HEK293 (cell line): ENCODE measurements around the gene DIP2C.

ENCODE experiments used
- AEBP2 ChIP-seq: fragments of 450-650 bp; formaldehyde crosslinking; IDR thresholded peaks from 2 replicates; pipeline ENCODE4 v1.5.1; 2016; ENCODE audit warnings: missing biosample characterization, missing genetic modification characterization, borderline replicate concordance
- GLIS1 ChIP-seq: fragments of 450-650 bp; formaldehyde crosslinking; IDR thresholded peaks from 2 replicates; pipeline ENCODE4 v1.5.1; 2016; ENCODE audit warnings: missing biosample characterization, missing genetic modification characterization
- KLF16 ChIP-seq: fragments of 450-650 bp; formaldehyde crosslinking; IDR thresholded peaks from 2 replicates; pipeline ENCODE4 v1.5.1; 2017; ENCODE audit warnings: missing biosample characterization, missing genetic modification characterization
- KLF9 ChIP-seq: fragments of 450-650 bp; formaldehyde crosslinking; IDR thresholded peaks from 2 replicates; pipeline ENCODE4 v1.5.1; 2016; ENCODE audit warnings: missing biosample characterization, missing genetic modification characterization, low read depth
- OVOL3 ChIP-seq: fragments of 450-650 bp; formaldehyde crosslinking; IDR thresholded peaks from 2 replicates; pipeline ENCODE4 v1.5.1; 2016; ENCODE audit warnings: missing biosample characterization, missing genetic modification characterization
- SCRT1 ChIP-seq: fragments of 450-650 bp; formaldehyde crosslinking; IDR thresholded peaks from 2 replicates; pipeline ENCODE4 v1.5.1; 2016; ENCODE audit warnings: missing biosample characterization, missing genetic modification characterization, borderline replicate concordance
- SP2 ChIP-seq: fragments of 450-650 bp; formaldehyde crosslinking; IDR thresholded peaks from 2 replicates; pipeline ENCODE4 v1.5.1; 2016; ENCODE audit warnings: missing biosample characterization, missing genetic modification characterization
- ZBTB11 ChIP-seq: fragments of 450-650 bp; formaldehyde crosslinking; conservative IDR thresholded peaks from 2 replicates; pipeline ENCODE4 v1.5.1; 2016; ENCODE audit warnings: low read depth, missing biosample characterization, missing genetic modification characterization
- ZFP37 ChIP-seq: fragments of 450-650 bp; formaldehyde crosslinking; IDR thresholded peaks from 2 replicates; pipeline ENCODE4 v1.5.1; 2016; ENCODE audit warnings: missing biosample characterization, missing genetic modification characterization
- ZNF133 ChIP-seq: fragments of 450-650 bp; formaldehyde crosslinking; IDR thresholded peaks from 2 replicates; pipeline ENCODE4 v1.5.1; 2016; ENCODE audit warnings: missing biosample characterization, missing genetic modification characterization
- ZNF16 ChIP-seq: fragments of 450-650 bp; formaldehyde crosslinking; IDR thresholded peaks from 2 replicates; pipeline ENCODE4 v1.5.1; 2016; ENCODE audit warnings: low read depth, missing biosample characterization, missing genetic modification characterization
- ZNF211 ChIP-seq: fragments of 450-650 bp; formaldehyde crosslinking; IDR thresholded peaks from 2 replicates; pipeline ENCODE4 v1.5.1; 2016; ENCODE audit warnings: low read depth, missing biosample characterization, missing genetic modification characterization
- ZNF280D ChIP-seq: fragments of 450-650 bp; formaldehyde crosslinking; IDR thresholded peaks from 2 replicates; pipeline ENCODE4 v1.5.1; 2016; ENCODE audit warnings: missing biosample characterization, missing genetic modification characterization
- ZNF423 ChIP-seq: fragments of 450-650 bp; formaldehyde crosslinking; IDR thresholded peaks from 2 replicates; pipeline ENCODE4 v1.5.1; 2016; ENCODE audit warnings: missing biosample characterization, missing genetic modification characterization
- ZNF488 ChIP-seq: fragments of 450-650 bp; formaldehyde crosslinking; IDR thresholded peaks from 2 replicates; pipeline ENCODE4 v1.5.1; 2016; ENCODE audit warnings: missing biosample characterization, missing genetic modification characterization
- ZNF518A ChIP-seq: fragments of 450-650 bp; formaldehyde crosslinking; conservative IDR thresholded peaks from 2 replicates; pipeline ENCODE4 v1.5.1; 2016; ENCODE audit warnings: low read depth, missing biosample characterization, missing genetic modification characterization
- ZNF549 ChIP-seq: fragments of 450-650 bp; IDR thresholded peaks from 2 replicates; pipeline ENCODE4 v1.5.1; 2018; ENCODE audit warnings: missing biosample characterization, missing genetic modification characterization, mild to moderate bottlenecking, inconsistent platforms, moderate library complexity
- ZNF561 ChIP-seq: fragments of 450-650 bp; IDR thresholded peaks from 2 replicates; pipeline ENCODE4 v1.5.1; 2018; ENCODE audit warnings: missing biosample characterization, missing genetic modification characterization, borderline replicate concordance
- ZNF580 ChIP-seq: fragments of 450-650 bp; formaldehyde crosslinking; IDR thresholded peaks from 2 replicates; pipeline ENCODE4 v1.5.1; 2016; ENCODE audit warnings: missing biosample characterization, missing genetic modification characterization
- ZNF624 ChIP-seq: fragments of 450-650 bp; formaldehyde crosslinking; IDR thresholded peaks from 2 replicates; pipeline ENCODE4 v1.5.1; 2017; ENCODE audit warnings: missing biosample characterization, missing genetic modification characterization
- ZNF692 ChIP-seq: fragments of 450-650 bp; formaldehyde crosslinking; IDR thresholded peaks from 2 replicates; pipeline ENCODE4 v1.5.1; 2016; ENCODE audit warnings: missing biosample characterization, missing genetic modification characterization
- ZNF776 ChIP-seq: fragments of 450-650 bp; formaldehyde crosslinking; IDR thresholded peaks from 2 replicates; pipeline ENCODE4 v1.5.0; 2017; ENCODE audit warnings: missing biosample characterization, missing genetic modification characterization, borderline replicate concordance
- ZSCAN23 ChIP-seq: fragments of 450-650 bp; formaldehyde crosslinking; IDR thresholded peaks from 2 replicates; pipeline ENCODE4 v1.5.1; 2016; ENCODE audit warnings: missing biosample characterization, missing genetic modification characterization
- ZSCAN30 ChIP-seq: fragments of 450-650 bp; IDR thresholded peaks from 2 replicates; pipeline ENCODE4 v1.5.1; 2018; ENCODE audit warnings: missing biosample characterization, mild to moderate bottlenecking, missing genetic modification characterization, moderate library complexity

The DIP2C gene

GRCh38 chr10:665579-666091, 23.8 kb downstream of the DIP2C start (continued):
- TF ChIP-seq ZNF280D (tag by site-specific recombination) (no peak), SP2 (tag by site-specific recombination) (peak; percentile 58), ZSCAN23 (tag by site-specific recombination) (peak; percentile 94), KLF9 (tag by site-specific recombination) (0 out of 2 replicates have a peak, but pooled peaks have one; percentile 46), ZNF423 (0 out of 2 replicates have a peak, but pooled peaks have one; percentile 52), ZFP37 (tag by site-specific recombination) (peak; percentile 71; the same call in 1 of the 2 replicates), ZNF776 (tag by site-specific recombination) (no peak), ZBTB11 (tag by site-specific recombination) (no peak; the same call in 1 of the 2 replicates), ZNF692 (tag by site-specific recombination) (peak; percentile 93), ZNF16 (tag by site-specific recombination) (no peak), ZNF133 (no peak), AEBP2 (tag by site-specific recombination) (0 out of 2 replicates have a peak, but pooled peaks have one; percentile 7), GLIS1 (peak; percentile 82), ZSCAN30 (tag by site-specific recombination) (no peak), ZNF624 (tag by site-specific recombination) (peak; percentile 80; the same call in 1 of the 2 replicates), ZNF488 (peak; percentile 99), ZNF580 (tag by site-specific recombination) (peak; percentile 98), SCRT1 (no peak), OVOL3 (peak; percentile 88), KLF16 (tag by site-specific recombination) (peak; percentile 94), ZNF561 (tag by site-specific recombination) (no peak), ZNF518A (tag by site-specific recombination) (peak; percentile 59), ZNF211 (no peak), ZNF549 (no peak)
